ENCODE measurements around the gene ZBTB39.

Gene ZBTB39

DNA sequence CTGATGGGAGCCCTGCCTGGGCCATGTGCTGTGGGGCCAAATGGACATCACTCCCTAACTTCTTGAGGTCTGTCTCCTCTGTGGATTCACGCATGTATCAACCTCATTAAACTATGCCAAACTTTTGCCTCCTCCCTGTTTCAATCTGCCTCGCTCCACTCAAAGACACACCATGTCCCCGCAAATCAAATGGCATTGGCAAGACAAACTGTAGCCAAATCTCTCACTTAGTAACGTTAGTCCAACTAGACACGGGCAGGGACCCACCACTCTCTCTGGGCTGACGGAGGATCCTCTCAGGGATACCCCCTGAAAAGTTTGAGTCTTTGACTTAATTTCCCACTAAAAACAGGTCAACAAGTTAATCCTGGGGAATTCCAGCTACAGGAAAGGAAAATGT is 8.0 kb downstream of the ZBTB39 start:
- H3K9ac ChIP-seq (ENCODE audit: low read depth, low read length), result no peak overlapping the region
- no peaks in the 10 kb centered on the region for H3K9me3 ChIP-seq (replicated peaks; ENCODE audit: low read length)
- H3K4me1 ChIP-seq (ENCODE audit: control insufficient read depth, insufficient read depth, low read length), result peaks cover 14% of the 10 kb centered on the region
- no peak overlapping the region for H3K4me3 ChIP-seq (ENCODE audit: low read length)
- no peaks in the 10 kb centered on the region for H3K27me3 ChIP-seq (ENCODE audit: control insufficient read depth, insufficient read depth, low read length)
- peaks cover 25% of the 10 kb centered on the region for H3K36me3 ChIP-seq (ENCODE audit: insufficient read depth, low read length)
- no peak overlapping the region for H3K4me2 ChIP-seq (ENCODE audit: low read length)

DNA sequence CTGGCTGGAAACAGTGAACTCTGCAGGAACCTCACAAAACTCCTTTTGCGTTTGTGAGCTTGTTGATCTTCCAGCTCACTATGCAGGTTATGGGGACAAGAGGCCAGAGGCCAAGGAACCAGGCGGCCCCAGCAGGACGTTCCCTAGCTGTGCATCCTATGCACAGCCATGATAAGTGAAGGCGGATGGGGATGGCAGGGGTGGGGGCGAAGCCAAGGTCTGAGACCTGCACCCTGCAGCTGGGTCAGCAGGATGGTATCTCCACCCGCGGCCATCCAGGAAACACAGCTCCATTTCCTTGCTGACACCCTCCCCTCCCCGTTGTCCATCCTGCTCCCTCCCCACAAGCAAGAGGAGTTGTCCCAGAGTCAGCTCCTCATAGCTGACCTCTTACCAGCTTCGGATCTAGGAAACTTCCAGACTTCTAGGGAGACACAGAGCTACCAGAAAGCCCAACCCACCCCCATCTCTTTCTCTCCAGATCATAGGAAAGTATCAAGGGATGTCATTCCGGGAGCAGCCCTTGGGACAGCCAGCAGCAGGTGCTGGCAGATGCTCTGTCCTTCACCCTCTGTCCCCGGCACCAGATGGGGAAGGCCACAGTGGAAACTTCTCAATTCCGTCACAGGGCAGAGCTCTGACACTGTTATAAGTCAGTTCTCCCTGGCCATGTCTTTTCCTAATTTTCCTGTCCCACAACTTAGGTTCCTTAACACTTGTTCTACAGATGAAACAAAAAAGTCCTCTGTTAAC is 9.4 kb downstream of the ZBTB39 start:
- H3K36me3 ChIP-seq (ENCODE audit: insufficient read depth, low read length), result peaks cover 12% of the 10 kb centered on the region
- no peak overlapping the region for H3K4me2 ChIP-seq (ENCODE audit: low read length)
- H3K4me1 ChIP-seq (ENCODE audit: control insufficient read depth, insufficient read depth, low read length), result peaks cover 14% of the 10 kb centered on the region
- H3K9me3 ChIP-seq (replicated peaks; ENCODE audit: low read length), result no peaks in the 10 kb centered on the region
- no peak overlapping the region for H3K4me3 ChIP-seq (ENCODE audit: low read length)
- H3K9ac ChIP-seq (ENCODE audit: low read depth, low read length), result no peak overlapping the region
- H3K27me3 ChIP-seq (ENCODE audit: control insufficient read depth, insufficient read depth, low read length), result no peaks in the 10 kb centered on the region

DNA sequence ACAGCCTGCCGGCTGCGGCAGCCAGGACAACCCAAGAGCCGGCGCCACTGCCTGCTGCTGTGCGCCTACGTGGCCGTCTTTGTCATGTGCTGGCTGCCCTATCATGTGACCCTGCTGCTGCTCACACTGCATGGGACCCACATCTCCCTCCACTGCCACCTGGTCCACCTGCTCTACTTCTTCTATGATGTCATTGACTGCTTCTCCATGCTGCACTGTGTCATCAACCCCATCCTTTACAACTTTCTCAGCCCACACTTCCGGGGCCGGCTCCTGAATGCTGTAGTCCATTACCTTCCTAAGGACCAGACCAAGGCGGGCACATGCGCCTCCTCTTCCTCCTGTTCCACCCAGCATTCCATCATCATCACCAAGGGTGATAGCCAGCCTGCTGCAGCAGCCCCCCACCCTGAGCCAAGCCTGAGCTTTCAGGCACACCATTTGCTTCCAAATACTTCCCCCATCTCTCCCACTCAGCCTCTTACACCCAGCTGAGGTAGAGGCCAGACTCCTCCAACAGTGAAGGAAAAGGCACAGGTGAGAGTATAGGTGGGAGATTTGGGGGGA is 10.3 kb downstream of the ZBTB39 start:
- H3K4me1 ChIP-seq (ENCODE audit: control insufficient read depth, insufficient read depth, low read length), result peaks cover 9% of the 10 kb centered on the region

DNA sequence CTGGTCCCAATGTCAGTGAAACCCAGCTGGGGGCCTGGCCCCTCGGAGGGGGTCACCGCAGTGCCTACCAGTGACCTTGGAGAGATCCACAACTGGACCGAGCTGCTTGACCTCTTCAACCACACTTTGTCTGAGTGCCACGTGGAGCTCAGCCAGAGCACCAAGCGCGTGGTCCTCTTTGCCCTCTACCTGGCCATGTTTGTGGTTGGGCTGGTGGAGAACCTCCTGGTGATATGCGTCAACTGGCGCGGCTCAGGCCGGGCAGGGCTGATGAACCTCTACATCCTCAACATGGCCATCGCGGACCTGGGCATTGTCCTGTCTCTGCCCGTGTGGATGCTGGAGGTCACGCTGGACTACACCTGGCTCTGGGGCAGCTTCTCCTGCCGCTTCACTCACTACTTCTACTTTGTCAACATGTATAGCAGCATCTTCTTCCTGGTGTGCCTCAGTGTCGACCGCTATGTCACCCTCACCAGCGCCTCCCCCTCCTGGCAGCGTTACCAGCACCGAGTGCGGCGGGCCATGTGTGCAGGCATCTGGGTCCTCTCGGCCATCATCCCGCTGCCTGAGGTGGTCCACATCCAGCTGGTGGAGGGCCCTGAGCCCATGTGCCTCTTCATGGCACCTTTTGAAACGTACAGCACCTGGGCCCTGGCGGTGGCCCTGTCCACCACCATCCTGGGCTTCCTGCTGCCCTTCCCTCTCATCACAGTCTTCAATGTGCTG is 11.0 kb downstream of the ZBTB39 start:
- Histone ChIP-seq H3K4me1 (ENCODE audit: control insufficient read depth, insufficient read depth, low read length) (peaks cover 9% of the 10 kb centered on the region), H3K4me3 (ENCODE audit: low read length) (no peak overlapping the region)

More for the DNA sequence above, 10.3 kb downstream of the ZBTB39 start:
- Histone ChIP-seq H3K4me3 (ENCODE audit: low read length) (no peak overlapping the region), H3K4me2 (ENCODE audit: low read length) (no peak overlapping the region), H3K9me3 (replicated peaks; ENCODE audit: low read length) (no peaks in the 10 kb centered on the region), H3K36me3 (ENCODE audit: insufficient read depth, low read length) (peaks cover 2% of the 10 kb centered on the region), H3K9ac (ENCODE audit: low read depth, low read length) (no peak overlapping the region), H3K27me3 (ENCODE audit: control insufficient read depth, insufficient read depth, low read length) (peaks cover 2% of the 10 kb centered on the region)

DNA sequence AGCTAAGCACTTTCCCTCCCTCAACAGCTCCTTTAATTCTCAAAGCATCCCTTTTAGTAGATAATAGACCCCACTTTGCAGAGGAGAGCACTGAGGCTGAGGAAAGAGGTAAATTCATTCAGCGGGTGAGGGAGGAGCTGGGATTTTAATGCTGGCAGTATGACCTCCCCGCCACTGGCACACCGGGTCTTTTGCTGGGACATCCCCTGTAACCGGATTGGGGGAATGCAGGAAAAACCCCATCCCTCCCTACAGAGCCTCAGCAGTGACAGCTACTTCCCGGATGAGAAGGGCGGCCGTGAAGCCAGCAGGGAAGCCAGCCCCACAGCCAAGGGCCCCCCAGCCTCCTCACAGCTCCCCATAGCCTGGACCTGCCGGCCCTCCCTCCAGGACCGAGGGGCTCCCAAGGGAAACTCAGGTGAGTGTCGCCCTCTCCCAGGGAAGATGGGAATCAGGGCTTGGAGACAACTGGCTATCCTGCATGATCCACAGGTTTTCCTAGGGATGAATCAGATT is 12.1 kb downstream of the ZBTB39 start:
- no peaks in the 10 kb centered on the region for H3K36me3 ChIP-seq (ENCODE audit: insufficient read depth, low read length)
- H3K4me2 ChIP-seq (ENCODE audit: low read length), result no peak overlapping the region
- H3K9ac ChIP-seq (ENCODE audit: low read depth, low read length), result no peak overlapping the region
- H3K4me1 ChIP-seq (ENCODE audit: control insufficient read depth, insufficient read depth, low read length), result peaks cover 3% of the 10 kb centered on the region
- H3K27me3 ChIP-seq (ENCODE audit: control insufficient read depth, insufficient read depth, low read length), result peaks cover 6% of the 10 kb centered on the region
- no peaks in the 10 kb centered on the region for H3K9me3 ChIP-seq (replicated peaks; ENCODE audit: low read length)
- no peak overlapping the region for H3K4me3 ChIP-seq (ENCODE audit: low read length)

More for the DNA sequence above, 11.0 kb downstream of the ZBTB39 start:
- H3K27me3 ChIP-seq (ENCODE audit: control insufficient read depth, insufficient read depth, low read length), result peaks cover 6% of the 10 kb centered on the region
- H3K9me3 ChIP-seq (replicated peaks; ENCODE audit: low read length), result no peaks in the 10 kb centered on the region
- no peaks in the 10 kb centered on the region for H3K36me3 ChIP-seq (ENCODE audit: insufficient read depth, low read length)
- no peak overlapping the region for H3K4me2 ChIP-seq (ENCODE audit: low read length)
- H3K9ac ChIP-seq (ENCODE audit: low read depth, low read length), result no peak overlapping the region

DNA sequence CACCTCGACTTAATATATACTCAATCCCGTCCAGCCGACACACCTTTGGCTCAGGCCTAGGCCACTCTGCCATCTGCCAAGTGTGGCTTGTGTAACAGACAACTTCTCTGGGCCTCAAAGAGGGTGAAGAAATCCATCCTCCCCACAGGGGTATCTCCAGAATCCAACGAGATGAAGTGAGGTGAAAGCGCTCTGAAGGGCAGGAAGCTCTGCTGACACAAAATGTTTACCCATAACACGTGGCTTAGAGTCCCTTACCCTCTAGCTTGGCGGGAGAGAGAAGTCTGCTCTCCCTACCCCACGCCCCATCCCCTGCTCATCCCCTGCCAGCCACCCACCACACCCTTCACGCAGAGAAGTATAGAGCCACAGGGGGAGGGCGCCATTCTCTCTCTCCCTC is 13.0 kb downstream of the ZBTB39 start:
- no peaks in the 10 kb centered on the region for H3K36me3 ChIP-seq (ENCODE audit: insufficient read depth, low read length)
- no peaks in the 10 kb centered on the region for H3K9me3 ChIP-seq (replicated peaks; ENCODE audit: low read length)
- H3K4me2 ChIP-seq (ENCODE audit: low read length), result no peak overlapping the region
- H3K4me3 ChIP-seq (ENCODE audit: low read length), result no peak overlapping the region
- H3K27me3 ChIP-seq (ENCODE audit: control insufficient read depth, insufficient read depth, low read length), result peaks cover 6% of the 10 kb centered on the region
- H3K4me1 ChIP-seq (ENCODE audit: control insufficient read depth, insufficient read depth, low read length), result no peaks in the 10 kb centered on the region
- no peak overlapping the region for H3K9ac ChIP-seq (ENCODE audit: low read depth, low read length)

DNA sequence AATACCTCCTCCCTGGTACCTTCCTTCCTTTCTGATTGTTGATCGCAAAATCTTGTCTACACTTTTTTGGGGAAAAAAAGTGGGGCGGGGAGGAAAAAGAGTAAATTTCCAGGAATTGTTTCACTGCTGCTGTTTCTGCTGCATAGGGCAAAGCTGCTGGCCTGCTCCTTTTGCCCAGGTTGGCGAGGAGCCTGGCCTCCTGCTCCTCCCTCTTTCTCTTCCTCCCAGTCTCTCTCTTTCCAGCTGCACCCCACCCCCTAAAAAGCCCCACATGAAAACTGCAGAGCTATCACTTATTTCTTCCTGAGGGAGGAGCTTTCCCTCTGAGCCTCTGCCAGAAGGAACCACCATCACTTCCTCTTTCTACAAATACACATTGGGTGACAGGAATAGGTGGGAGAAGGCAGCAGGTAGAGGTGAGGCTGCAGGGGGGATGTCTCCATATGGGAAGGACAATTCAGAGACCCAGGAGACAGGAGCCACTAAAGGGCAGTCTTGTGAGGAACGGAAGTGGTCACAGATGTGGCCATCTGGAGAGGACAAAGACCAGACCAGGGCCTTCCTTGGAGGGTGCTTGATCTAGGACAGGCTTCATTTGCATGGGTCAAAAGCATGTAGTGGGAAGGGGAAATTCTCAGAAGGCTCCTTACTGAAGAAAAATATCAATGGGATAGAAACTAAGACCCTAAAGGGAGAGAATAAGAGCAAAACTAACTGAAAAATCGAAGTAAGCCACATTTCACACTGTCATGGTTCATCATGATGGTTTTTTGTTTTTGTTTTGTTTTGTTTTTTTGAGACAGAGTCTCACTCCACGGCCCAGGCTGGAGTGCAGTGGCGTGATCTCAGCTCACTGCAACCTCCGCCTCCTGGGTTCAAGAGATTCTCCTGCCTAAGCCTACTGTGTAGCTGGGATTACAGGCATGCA is 14.8 kb downstream of the ZBTB39 start:
- Histone ChIP-seq H3K4me3 (ENCODE audit: low read length) (no peak overlapping the region), H3K4me2 (ENCODE audit: low read length) (no peak overlapping the region), H3K4me1 (ENCODE audit: control insufficient read depth, insufficient read depth, low read length) (no peaks in the 10 kb centered on the region), H3K9me3 (replicated peaks; ENCODE audit: low read length) (no peaks in the 10 kb centered on the region), H3K36me3 (ENCODE audit: insufficient read depth, low read length) (no peaks in the 10 kb centered on the region), H3K9ac (ENCODE audit: low read depth, low read length) (no peak overlapping the region), H3K27me3 (ENCODE audit: control insufficient read depth, insufficient read depth, low read length) (peaks cover 6% of the 10 kb centered on the region)

DNA sequence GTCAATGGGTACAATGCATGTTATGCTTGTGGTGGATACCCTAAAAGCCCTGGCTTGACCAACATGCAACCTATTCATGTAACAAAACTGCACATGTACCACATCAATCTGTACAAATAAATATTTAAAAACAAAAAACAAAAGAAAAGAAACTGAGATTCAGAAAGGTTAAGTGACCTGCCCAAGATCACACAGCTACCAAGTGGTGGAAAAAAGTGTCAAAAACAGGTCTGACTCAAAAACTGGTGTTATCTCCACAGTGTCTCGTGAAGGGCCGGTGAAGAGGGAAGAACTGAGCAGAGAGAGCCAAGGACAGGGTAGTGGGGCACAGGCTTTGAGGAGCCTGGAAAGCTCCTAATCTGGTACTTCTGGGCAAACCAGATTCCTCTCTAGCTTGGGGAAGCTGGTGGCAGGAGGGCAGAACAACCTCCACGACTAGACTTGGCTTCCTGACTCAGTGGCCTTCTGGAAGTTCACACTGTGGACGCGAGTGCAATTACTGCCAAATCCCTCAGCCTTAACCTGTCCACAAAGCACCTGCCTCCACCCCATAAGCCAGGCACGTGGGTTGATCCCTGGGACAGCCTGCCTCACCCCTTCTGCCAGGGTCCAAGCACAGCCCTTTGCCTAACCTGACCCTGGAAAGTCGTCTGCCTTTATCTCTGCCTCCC is 15.6 kb downstream of the ZBTB39 start:
- H3K27me3 ChIP-seq (ENCODE audit: control insufficient read depth, insufficient read depth, low read length), result peaks cover 6% of the 10 kb centered on the region
- H3K4me3 ChIP-seq (ENCODE audit: low read length), result no peak overlapping the region
- no peak overlapping the region for H3K4me2 ChIP-seq (ENCODE audit: low read length)
- H3K4me1 ChIP-seq (ENCODE audit: control insufficient read depth, insufficient read depth, low read length), result no peaks in the 10 kb centered on the region
- no peaks in the 10 kb centered on the region for H3K36me3 ChIP-seq (ENCODE audit: insufficient read depth, low read length)
- H3K9me3 ChIP-seq (replicated peaks; ENCODE audit: low read length), result no peaks in the 10 kb centered on the region
- no peak overlapping the region for H3K9ac ChIP-seq (ENCODE audit: low read depth, low read length)

DNA sequence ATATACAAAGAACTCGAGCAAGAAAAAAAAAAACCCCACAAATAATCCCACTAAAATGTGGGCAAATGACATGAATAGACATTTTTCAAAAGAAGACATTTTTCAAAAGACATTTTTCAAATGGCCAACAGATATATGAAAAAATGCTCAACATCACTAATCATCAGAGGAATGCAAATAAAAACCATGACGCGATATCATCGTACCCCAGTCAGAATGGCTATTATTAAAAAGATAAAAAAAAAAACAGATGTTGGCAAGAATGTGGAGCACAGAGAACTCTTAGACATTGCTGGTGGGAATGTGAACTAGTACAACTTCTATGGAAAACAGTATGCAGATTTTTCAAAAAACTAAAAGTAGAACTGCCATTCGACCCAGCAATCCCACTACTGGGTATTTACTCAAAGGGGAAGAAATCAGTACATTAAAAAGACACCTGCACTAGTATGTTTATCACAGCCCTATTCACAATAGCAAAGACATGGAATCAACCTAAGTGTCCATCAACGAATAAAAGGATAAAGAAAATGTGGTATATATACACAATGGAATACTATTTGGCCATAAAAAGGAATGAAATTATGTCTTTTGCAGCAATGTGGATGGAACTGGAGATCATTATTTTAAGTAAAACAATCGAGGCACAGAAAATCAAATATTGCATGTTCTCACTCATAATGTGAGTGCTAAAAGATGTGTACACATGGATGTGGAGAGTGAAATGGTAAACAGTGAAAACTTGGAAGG is 16.3 kb downstream of the ZBTB39 start:
- H3K4me1 ChIP-seq (ENCODE audit: control insufficient read depth, insufficient read depth, low read length), result no peaks in the 10 kb centered on the region
- H3K4me2 ChIP-seq (ENCODE audit: low read length), result no peak overlapping the region
- no peaks in the 10 kb centered on the region for H3K9me3 ChIP-seq (replicated peaks; ENCODE audit: low read length)
- no peak overlapping the region for H3K9ac ChIP-seq (ENCODE audit: low read depth, low read length)
- H3K36me3 ChIP-seq (ENCODE audit: insufficient read depth, low read length), result no peaks in the 10 kb centered on the region
- H3K27me3 ChIP-seq (ENCODE audit: control insufficient read depth, insufficient read depth, low read length), result peaks cover 6% of the 10 kb centered on the region
- H3K4me3 ChIP-seq (ENCODE audit: low read length), result no peak overlapping the region

DNA sequence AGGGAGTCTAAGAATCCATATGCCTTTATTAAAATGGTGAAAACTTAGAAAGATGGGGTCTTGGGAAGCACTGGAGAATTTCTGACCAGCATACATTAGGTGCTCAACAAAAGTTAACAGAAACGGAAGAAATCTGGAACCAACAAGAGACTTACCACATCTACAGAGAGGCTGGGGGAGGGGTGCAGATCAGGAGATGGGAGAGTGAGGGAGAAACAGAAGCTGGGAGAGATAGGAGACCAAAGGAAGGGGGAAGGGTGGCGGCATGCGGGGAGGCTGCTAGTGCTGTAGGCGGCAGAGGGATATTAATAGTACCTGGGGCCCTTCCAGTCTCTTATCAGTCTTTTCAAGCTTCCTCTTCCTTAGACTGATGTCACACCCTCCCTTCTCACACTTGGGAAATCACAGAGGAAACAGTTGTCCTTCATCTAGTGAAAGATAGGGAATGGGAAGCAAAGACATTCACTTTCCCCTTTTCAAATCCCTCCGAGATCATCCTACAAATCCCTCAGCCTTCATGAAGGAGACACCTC is 18.1 kb downstream of the ZBTB39 start:
- H3K9ac ChIP-seq (ENCODE audit: low read depth, low read length), result no peak overlapping the region
- no peak overlapping the region for H3K4me2 ChIP-seq (ENCODE audit: low read length)
- no peaks in the 10 kb centered on the region for H3K9me3 ChIP-seq (replicated peaks; ENCODE audit: low read length)
- no peak overlapping the region for H3K4me3 ChIP-seq (ENCODE audit: low read length)
- no peaks in the 10 kb centered on the region for H3K36me3 ChIP-seq (ENCODE audit: insufficient read depth, low read length)
- H3K4me1 ChIP-seq (ENCODE audit: control insufficient read depth, insufficient read depth, low read length), result no peaks in the 10 kb centered on the region
- peaks cover 6% of the 10 kb centered on the region for H3K27me3 ChIP-seq (ENCODE audit: control insufficient read depth, insufficient read depth, low read length)
